MCF 10A (cell line): Measurements from ENCODE around the gene BTBD16. TPM values are rescaled to one million over a fixed set of nuclear protein-coding genes. Genes with fewer than 3 reads are reported as not detected.

ENCODE experiments used
- BruUV-seq: library from RNA; stranded (reverse); fragments of 400-500 nt; replicated peaks from 2 replicates; lab custom pipeline; 2021; lab: Mats Ljungman, UMichigan
- CTCF ChIA-PET: fragments of 300-600 bp; sonication (Branson Sonifier 250); formaldehyde crosslinking; extraction: SDS; loops from one replicate; lab custom pipeline; 2021; ENCODE audit warnings: antibody characterized with exemption, inconsistent platforms; lab: Yijun Ruan, JAX
- POLR2A ChIA-PET: fragments of 300-600, 350-650 bp; sonication (Branson Sonifier 250); formaldehyde crosslinking; extraction: SDS; loops from one replicate; lab custom pipeline; 2020; ENCODE audit warnings: antibody characterized with exemption, inconsistent platforms; lab: Yijun Ruan, JAX
- DNase-seq: peaks from one replicate; pipeline ENCODE4 v3.0.0-alpha.2; 2018; ENCODE audit not compliant: unreplicated experiment
- H3K27ac Mint-ChIP-seq: one replicate; pipeline ENCODE4 v1.8.0; 2022; ENCODE audit warnings: mild to moderate bottlenecking, low read depth, mixed read lengths; ENCODE audit not compliant: unreplicated experiment
- H3K27me3 Mint-ChIP-seq: one replicate; pipeline ENCODE4 v1.8.0; 2022; ENCODE audit warnings: mixed read lengths; ENCODE audit not compliant: insufficient read depth, unreplicated experiment
- H3K36me3 Mint-ChIP-seq: one replicate; pipeline ENCODE4 v1.8.0; 2022; ENCODE audit warnings: mild to moderate bottlenecking, moderate library complexity, mixed read lengths; ENCODE audit not compliant: insufficient read depth, unreplicated experiment
- H3K4me1 Mint-ChIP-seq: one replicate; pipeline ENCODE4 v1.8.0; 2022; ENCODE audit warnings: mixed read lengths; ENCODE audit not compliant: insufficient read depth, unreplicated experiment
- H3K4me3 Mint-ChIP-seq: one replicate; pipeline ENCODE4 v1.8.0; 2022; ENCODE audit warnings: mild to moderate bottlenecking, moderate library complexity, mixed read lengths; ENCODE audit not compliant: unreplicated experiment
- H3K9me3 Mint-ChIP-seq: one replicate; pipeline ENCODE4 v1.8.0; 2022; ENCODE audit warnings: mixed read lengths; ENCODE audit not compliant: unreplicated experiment
- CTCF ChIP-seq: fragments of 200-600 bp; IDR thresholded peaks from one replicate; pipeline ENCODE4 v1.8.0; 2022; ENCODE audit warnings: antibody characterized with exemption, mild to moderate bottlenecking; ENCODE audit not compliant: unreplicated experiment
- intact Hi-C: fragments of 100-400 bp; cut with micrococcal nuclease; formaldehyde crosslinking; loops from 2 replicates; pipeline ENCODE4 v1.14.1; 2022
- total RNA-seq: library from RNA; stranded (reverse); gene quantifications from 2 replicates; pipeline ENCODE4 v1.2.3, GENCODE V29; 2022

Gene BTBD16
- total RNA-seq, 1 experiment from 2014 or later: 0.16 TPM

GRCh38 chr10:122225330-122225729, 45.8 kb upstream of the BTBD16 start:
- Mint-ChIP-seq H3K27ac (no peak overlapping the region), H3K27me3 (no peaks in the 10 kb centered on the region), H3K36me3 (peaks cover 98% of the 10 kb centered on the region), H3K9me3 (no peaks in the 10 kb centered on the region), H3K4me1 (no peaks in the 10 kb centered on the region), H3K4me3 (no peak overlapping the region)
- ChIA-PET CTCF (no interaction called here), POLR2A (interaction anchor here (1.0 kb wide), 1 partner anchor 8 kb away, joined by 3 read pairs; no protein-coding TSS in a partner anchor)
- intact Hi-C loops: no loop called here
- no TSS peak for BruUV-seq
- no peak for TF ChIP-seq CTCF
- no peak for DNase-seq

GRCh38 chr10:122227754-122228153, 43.3 kb upstream of the BTBD16 start:
- peaks cover 97% of the 10 kb centered on the region for H3K36me3 Mint-ChIP-seq
- ChIA-PET POLR2A (no interaction called here), CTCF (no interaction called here)
- no peak overlapping the region for H3K4me3 Mint-ChIP-seq
- no peaks in the 10 kb centered on the region for H3K9me3 Mint-ChIP-seq
- BruUV-seq: no TSS peak
- no peak overlapping the region for H3K27ac Mint-ChIP-seq
- no peaks in the 10 kb centered on the region for H3K4me1 Mint-ChIP-seq
- intact Hi-C loops: no loop called here
- no peaks in the 10 kb centered on the region for H3K27me3 Mint-ChIP-seq
- TF ChIP-seq CTCF: no peak
- no peak for DNase-seq

GRCh38 chr10:122229666-122230065, 41.4 kb upstream of the BTBD16 start:
- ChIA-PET POLR2A (interaction anchor here (0.5 kb wide), 1 partner anchor 1984 kb away, joined by 3 read pairs; no protein-coding TSS in a partner anchor), CTCF (no interaction called here)
- no peaks in the 10 kb centered on the region for H3K27me3 Mint-ChIP-seq
- TF ChIP-seq CTCF: no peak
- no peaks in the 10 kb centered on the region for H3K4me1 Mint-ChIP-seq
- H3K4me3 Mint-ChIP-seq: no peak overlapping the region
- DNase-seq: no peak
- no peaks in the 10 kb centered on the region for H3K9me3 Mint-ChIP-seq
- intact Hi-C loops: no loop called here
- no TSS peak for BruUV-seq
- H3K36me3 Mint-ChIP-seq: peaks cover 97% of the 10 kb centered on the region
- no peak overlapping the region for H3K27ac Mint-ChIP-seq

GRCh38 chr10:122230222-122230621, 40.9 kb upstream of the BTBD16 start:
- DNase-seq: no peak
- Mint-ChIP-seq H3K9me3 (no peaks in the 10 kb centered on the region), H3K27me3 (no peaks in the 10 kb centered on the region), H3K27ac (no peak overlapping the region), H3K4me3 (no peak overlapping the region), H3K36me3 (peaks cover 97% of the 10 kb centered on the region), H3K4me1 (no peaks in the 10 kb centered on the region)
- POLR2A ChIA-PET: no interaction called here
- TF ChIP-seq CTCF: no peak
- intact Hi-C loops: no loop called here
- no TSS peak for BruUV-seq
- CTCF ChIA-PET: no interaction called here
